Stimulated activated CD8-positive, alpha-beta memory T cell treated with anti-CD3 and anti-CD28 coated beads, Interleukin-4, amount 100 ng/mL, for 4 hours (primary cell): Measurements from ENCODE around the gene SUPT3H.

Experiments
- DNase-seq, 2 donors: peaks; one replicate each; pipeline ENCODE4 v3.0.0-alpha.2; 2020; ENCODE audit warnings: low read depth in 2 of 2, low spot score in 1 of 2

The SUPT3H gene

GRCh38 chr6:44804016-44804415, 573.7 kb downstream of the SUPT3H start:
- DNase-seq, result no peak

GRCh38 chr6:44800784-44801592, 576.7 kb downstream of the SUPT3H start:
- no peak for DNase-seq

- DNase-seq, result no peak
Measured at GRCh38 chr6:44800171-44800783, 577.5 kb downstream of the SUPT3H start.

DNA sequence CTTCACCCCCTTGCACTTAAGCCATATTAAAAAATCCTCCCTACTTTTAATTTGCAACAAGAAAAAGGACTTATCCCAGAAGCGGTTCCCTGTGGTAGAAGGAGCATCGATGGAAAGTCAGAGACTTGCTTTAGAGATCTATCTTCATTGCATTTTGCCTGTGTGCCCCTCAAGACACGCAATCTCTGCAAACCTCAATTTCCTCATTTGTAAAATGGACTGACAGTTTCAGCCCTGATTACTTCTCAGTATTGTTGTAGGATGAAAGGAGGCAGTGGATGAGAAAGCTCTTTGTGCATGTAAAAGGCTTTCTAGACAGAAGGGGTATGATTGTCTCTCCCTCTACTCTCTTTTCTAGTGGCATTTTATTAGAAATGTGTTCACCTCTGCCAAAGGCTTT, 580.0 kb downstream of the SUPT3H start:
- no peak for DNase-seq

GRCh38 chr6:44795326-44795725, 582.4 kb downstream of the SUPT3H start:
- DNase-seq, result no peak

DNA sequence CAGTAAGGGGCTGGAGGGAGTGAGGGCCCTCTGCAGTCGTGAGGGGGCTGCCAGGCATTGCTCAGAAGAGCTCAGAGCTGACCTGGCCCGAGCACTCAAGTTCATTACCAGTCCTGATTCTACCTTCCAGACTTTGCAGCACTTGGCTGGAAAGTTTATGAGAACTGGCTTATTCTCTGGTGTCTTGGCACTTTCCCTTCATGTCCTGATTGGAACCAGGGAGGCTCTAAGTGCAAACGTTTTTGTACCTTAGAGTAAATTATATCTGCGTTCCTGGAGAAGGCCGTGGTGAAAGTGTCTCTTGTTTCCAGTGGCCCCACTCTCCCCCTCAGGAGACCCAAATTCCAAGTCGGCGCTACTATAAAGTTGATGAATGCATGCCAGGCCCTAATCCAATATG, 587.9 kb downstream of the SUPT3H start:
- DNase-seq, result no peak

DNA sequence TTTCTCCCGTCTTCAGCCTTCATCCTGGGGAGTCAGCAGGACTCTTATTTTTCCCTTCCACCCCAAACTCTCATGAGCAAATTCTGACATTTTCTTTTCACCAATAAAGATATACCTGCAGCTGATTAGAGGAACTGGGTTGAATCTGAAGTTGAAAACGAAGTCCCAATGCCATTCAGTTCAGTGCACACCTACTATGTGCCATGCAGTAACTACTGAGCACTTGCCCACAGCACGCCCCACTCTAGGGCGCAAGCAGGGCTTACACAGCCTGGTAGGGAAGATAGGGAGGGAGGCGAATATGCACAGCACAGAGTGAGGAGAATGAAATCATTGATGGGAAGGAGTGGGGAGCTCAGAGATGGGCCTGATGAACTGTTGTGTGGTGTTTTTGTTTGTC, 588.7 kb downstream of the SUPT3H start:
- no peak for DNase-seq

GRCh38 chr6:44788387-44788981, 589.2 kb downstream of the SUPT3H start:
- no peak for DNase-seq

DNA sequence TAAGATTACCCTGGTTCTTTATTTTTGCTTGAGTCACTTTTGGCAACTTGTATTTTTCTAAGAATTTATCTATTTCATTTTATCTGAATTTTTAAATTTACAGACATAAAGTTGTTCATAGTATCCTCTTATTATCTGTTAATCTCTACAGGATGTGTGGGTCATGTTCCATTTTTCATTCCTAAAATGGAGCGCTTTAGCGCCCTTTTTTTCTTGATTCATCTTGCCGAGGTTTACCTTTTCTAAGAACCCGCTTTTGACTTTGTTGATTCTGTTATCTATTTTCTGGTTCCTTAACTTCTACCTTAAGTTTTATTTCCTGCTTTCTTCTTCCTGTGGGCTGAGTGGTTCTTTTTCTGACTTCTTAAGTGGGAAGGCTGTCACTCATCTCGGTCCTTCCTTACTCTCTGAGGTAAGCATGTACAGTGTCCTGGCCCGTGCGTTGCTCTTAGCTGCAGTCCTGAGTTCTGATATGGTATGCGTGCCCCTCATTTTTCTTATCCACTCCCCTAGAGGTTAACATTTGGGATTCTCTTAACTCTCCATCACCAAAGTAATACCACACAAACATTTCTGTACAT, 590.4 kb downstream of the SUPT3H start:
- no peak for DNase-seq

- no peak for DNase-seq
Measured at GRCh38 chr6:44785130-44785529, 592.6 kb downstream of the SUPT3H start.

DNA sequence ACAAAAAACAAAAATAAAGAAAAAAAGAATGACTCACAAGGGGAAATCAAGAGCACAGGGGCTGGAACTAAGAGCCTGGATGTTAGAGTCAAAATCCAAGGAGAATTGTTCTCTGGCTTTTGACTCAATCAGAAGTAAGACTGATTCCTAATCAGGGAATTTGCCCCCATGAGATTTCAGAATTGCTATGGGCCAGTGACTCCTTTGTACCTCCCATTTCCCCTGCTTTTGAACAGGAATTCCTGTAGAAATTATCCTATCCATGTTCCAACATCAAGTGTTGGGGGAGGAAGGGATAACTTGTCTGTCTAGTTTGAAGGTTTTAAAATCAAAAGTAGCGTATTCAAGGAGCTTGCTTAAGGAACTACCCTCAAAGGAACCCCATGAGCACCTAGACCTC, 593.5 kb downstream of the SUPT3H start:
- DNase-seq, result no peak

DNA sequence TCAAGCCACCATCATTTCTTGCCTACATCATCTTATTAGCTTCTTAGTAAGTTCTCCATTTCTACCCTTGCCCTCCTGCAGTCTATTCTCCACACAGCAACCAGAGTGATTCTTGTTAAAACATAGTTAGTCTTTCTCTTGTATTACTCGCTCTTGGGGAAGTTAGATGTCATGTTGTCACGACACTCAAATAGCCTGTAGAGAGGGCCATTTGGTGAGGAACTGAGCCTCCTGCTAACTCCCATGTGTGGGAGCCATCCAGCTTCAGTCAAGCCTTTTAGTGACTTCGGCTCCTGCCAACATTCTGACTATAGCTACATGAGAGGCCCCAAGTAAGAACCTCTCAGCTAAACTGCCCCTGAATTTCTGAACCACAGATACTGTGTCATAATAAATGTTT, 594.8 kb downstream of the SUPT3H start:
- no peak for DNase-seq

GRCh38 chr6:44781912-44782597, 595.7 kb downstream of the SUPT3H start:
- DNase-seq, result no peak

- DNase-seq, result no peak
Measured at GRCh38 chr6:44780161-44780560, 597.6 kb downstream of the SUPT3H start.

DNA sequence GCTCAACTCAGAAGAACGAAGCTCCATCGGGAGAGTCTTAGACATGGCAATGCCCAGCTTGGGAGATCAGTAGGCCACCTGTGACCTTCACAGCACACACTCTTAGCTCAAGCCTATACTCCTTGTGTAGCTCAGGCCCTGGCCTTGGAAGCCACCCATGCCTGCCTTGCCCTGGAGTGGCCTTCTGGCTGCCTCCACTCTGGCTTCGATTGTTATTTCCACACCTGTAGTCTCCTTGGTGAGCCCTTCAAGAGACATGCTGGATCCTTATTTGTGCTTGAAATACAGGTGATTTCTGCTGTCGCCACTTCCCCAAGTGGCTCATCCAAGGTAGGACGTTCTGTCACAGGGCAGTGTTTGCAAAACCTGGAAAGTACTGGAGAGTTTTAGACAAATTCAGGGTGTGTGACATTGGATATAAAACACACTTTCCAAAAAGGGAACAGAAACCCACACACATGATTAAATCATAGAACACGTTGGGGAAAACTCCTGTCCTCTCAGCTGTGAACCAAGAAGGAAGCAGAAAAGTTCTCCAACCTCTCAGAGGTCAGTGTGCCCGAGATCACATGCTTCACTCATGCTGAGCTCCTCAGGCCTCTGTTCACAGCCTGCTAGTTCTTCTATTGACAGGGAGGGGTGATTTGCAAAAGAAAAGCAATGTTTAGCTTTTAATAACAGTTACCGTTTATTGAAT, 598.5 kb downstream of the SUPT3H start:
- DNase-seq, result no peak
